HG03045 (cell line): ENCODE measurements around the gene NANOS2.
"Not testable (repeated sequence)": the region's sequence is repeated elsewhere in the genome, so short reads cannot be mapped to it uniquely, and the experiment has no call there.

Experiments
- ATAC-seq: cut with Tn5 transposase; IDR thresholded peaks from one replicate; pipeline ENCODE4 v1.9.1; 2021; ENCODE audit warnings: mild to moderate bottlenecking, moderate library complexity; ENCODE audit not compliant: unreplicated experiment

Gene NANOS2

DNA sequence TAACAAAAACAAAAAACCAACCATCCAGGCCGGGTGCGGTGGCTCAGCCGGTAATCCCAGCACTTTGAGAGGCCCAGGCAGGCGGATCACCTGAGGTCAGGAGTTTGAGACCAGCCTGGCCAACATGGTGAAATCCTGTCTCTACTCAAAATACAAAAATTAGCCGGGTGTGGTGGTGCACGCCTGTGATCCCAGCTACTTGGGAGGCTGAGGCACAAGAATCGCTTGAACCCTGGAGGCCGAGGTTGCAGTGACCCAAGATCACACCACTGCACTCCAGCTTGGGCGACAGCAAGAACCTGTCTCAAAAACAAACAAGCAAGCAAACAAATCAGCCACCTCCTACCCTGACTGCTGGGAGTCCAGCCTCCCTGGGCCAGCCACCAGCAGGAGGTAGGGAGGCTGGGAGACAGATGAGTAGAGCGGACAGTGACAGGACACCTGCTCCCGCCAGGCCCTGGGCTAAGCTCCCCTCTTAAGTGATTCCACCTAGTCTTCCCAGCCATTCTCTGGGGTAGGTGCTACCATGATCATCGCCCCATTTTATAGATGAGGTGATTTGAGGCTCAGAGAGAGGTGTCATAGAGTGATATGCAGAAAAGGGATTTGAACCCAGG is 18.5 kb downstream of the NANOS2 start:
- ATAC-seq, result not testable (repeated sequence)

DNA sequence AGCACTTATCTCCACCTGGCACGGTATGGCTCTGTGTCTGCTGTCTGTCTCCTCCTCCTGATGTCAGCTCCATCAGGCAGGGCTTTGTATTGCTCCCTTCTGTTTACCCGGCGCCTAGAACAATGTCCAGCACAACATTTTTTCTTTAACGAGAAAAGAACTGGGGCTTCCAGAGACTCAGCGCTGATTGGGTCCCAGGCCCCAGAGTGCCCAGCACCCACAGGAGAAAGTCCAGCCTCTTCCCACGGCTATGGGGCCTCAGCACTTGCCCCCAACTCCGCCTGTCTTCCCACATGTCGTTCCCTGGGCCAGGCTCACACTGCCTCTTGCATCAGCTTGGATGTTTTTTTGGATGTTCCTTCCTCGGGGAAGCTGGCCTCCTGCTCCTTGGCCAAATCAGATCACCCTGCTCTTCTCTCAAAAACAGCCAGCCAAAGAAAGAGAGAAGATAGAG is 19.0 kb downstream of the NANOS2 start:
- ATAC-seq, result no peak

DNA sequence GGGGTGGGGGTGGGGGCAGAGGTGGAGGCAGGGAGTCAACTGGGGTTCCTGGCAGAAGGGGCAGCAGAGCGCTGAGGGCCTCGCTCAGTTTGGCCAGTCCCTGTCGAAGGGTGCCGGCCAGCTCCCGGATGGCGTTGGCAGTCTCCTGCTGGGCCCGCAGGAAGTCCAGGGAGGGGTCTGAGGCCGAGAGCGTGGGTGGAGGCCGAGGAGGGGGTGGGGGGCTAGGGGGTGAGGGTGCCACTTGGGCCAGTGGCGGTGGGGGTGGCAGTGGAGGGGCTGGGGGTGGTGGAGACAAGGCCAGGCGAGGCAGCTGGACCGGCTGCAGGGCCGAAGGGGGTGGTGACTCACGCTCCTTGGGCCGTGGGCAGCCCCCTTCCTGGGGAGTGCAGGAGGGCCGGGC is 23.7 kb downstream of the NANOS2 start:
- ATAC-seq, result no peak

DNA sequence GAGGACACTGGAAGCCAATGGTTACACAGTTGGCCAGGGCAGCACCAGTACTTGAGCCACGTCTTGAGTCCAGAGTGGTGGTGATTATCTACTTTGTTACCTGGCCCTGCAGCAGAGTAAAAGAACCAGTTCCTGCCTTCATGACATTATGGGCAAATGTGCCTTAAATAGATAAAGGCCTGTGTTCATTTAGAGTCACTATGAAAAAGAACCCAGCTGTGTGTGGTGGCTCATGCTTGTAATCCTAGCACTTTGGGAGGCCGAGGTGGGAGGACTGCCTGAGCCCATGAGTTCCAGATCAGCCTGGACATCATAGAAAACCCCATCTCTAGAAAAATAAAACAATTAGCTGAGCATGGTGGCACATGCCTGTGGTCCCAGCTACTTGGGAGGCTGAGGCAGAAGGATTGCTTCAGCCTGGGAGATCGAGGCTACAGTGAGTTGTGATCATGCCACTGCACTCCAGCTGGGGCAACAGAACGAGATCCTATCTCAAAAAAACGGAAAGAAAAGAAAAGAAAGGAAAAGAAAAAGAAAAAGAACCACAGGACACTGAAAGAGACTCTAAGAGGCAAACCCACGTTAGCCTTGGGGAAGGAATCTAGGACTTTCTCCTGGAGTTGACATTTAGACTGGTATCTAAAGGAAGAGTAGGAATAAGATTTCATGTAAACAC is 25.2 kb downstream of the NANOS2 start:
- ATAC-seq, result no peak

DNA sequence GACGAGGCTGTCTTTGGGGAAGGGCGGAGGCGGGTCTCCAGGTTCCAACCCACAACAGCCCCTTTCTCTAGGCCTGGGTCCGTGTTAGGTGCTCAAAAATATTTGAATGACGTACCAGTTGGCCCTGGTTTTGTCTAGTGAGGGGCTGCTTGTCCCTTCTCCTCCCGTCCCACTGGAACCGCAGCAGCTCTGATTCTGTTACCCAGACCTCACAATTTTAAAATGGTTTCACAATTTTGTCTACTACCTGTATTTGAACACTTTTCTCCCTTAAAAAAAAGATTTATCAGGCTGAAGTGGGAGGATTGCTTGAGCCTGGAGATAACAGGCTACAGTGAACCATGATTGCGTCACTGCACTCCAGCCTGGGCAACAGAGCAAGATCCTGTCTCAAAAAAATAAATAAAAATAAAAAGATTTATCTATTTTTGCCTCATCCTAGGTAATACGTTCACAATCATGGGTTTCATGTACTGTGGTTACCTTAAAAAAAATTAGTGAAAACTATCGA is 27.3 kb downstream of the NANOS2 start:
- no peak for ATAC-seq

DNA sequence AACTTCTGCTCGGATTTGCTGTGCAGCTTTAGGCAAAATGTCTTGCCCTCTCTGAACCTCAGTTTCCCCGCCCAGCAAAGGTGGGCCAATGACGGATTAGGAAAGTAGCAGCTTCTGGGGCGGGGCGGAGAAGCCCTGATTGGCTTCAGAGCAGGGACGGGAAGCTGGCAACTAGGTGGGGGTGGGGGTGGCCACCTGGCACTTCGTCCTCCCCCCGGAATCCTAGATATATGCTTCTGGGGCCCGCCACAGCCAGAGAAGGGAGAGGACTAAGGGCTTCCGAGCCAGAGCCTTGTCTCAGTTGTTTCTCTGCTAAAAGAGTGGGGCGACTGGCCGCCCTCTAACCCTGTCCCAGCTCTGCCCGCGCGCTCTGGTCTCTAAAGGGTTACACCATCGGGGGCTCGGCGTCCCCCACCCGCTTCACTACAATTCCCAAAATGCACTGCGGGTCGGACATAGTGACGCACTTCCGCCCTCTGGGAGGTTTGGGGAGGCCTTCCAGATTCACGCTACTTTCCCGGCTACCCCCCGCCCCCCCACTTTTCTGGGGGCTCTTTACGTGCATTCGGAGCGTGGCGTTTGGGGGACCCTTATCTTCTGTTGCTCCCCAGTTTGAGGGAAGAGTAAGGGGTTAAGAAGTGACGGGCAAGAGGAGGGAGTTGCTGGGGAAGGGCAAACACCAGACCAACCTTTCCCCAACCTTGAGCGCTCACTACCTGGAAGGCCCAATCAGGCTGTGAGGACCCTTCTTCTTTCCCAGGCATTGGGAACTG is 28.0 kb downstream of the NANOS2 start:
- peak; percentile 52 for ATAC-seq

DNA sequence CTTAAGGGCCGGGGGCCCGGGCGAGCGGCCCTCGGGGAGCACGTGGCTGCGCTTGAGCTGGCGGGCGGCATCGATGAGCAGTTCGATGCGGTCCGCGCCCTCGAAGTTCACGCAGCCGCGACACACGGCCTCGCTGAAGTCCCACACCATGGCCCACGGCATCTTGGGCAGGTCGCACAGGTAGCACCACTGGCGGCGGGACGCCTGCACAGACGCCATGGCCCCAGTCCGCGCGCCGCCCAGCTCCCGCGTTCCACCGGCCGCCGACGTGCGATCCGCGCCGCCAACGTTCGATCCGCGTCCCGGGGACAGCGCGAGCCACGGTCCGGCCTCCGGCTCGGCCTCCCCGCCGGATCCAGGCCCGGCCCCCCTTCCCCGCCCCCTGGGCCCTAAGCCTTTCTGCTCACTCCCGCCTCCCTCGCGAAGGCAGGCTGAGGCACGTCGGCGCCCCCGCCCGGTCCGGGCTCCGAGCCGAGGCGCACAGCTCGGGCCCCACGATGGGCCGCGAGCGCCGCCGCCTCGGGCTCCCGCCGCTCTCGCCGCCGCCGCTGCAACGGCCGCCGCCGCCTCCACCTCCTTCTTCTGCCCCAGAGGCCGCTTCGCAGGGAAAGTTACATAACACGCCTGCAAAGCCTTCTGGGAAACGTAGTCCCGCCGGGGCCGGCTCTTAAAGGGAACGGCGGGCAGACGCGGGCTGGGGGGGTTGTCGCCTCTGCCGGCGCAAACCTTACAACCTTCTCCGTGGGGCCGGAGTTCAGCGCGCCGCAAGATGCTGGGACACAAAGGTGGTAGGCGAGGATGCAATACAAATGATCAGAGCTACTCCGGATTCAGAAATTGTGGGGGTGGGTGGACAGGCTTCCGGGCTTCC is 28.8 kb downstream of the NANOS2 start, which contains the start of gene IRF2BP1:
Gene IRF2BP1 (minus strand): TSS at position 586 of the 871 bp plus-strand sequence. CDS start 367 bp downstream, at position 219.
- ATAC-seq, result peak; percentile 42

DNA sequence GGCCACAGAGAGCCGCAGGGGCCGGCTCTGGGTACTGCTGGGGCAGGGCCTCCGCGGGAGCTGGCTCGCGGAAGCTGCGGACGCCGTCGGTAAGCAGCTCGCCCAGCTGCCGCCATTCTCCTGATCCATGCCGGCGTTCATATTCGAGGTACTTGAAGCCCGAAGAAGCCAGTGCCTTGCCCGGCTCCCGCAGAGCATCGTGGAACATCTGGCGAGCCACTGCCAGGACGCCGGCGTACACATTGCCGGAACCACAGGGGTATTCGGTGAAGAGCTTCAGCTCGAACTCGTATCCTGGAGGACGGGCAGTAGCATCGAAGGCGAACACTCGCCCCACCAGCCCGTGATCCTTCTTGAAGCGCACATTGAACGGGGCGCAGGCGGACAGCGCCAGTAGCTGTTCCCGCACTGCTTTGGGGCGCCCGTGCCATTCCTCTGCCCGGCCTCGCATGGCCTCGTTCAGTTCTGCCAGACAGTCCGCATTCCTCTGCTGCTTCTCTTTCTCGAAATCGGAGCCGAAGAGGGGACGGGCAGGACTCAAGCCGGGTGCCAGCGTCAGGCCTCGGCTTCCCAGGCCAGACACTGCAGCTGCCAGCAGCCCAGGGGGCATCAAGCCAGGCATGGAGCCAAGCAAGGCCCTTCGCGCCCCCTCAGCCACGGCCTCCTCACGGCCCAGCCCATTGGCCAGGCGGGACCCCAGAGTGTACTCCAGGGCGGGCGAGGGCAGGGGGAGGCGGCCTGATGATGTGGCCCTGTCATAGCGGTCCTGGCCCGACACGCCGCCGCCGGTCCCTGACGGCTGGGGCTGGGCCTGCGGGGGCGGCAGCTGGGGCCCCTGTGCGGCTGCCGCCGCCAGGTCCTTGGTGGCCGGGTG is 29.7 kb downstream of the NANOS2 start:
- ATAC-seq, result no peak

DNA sequence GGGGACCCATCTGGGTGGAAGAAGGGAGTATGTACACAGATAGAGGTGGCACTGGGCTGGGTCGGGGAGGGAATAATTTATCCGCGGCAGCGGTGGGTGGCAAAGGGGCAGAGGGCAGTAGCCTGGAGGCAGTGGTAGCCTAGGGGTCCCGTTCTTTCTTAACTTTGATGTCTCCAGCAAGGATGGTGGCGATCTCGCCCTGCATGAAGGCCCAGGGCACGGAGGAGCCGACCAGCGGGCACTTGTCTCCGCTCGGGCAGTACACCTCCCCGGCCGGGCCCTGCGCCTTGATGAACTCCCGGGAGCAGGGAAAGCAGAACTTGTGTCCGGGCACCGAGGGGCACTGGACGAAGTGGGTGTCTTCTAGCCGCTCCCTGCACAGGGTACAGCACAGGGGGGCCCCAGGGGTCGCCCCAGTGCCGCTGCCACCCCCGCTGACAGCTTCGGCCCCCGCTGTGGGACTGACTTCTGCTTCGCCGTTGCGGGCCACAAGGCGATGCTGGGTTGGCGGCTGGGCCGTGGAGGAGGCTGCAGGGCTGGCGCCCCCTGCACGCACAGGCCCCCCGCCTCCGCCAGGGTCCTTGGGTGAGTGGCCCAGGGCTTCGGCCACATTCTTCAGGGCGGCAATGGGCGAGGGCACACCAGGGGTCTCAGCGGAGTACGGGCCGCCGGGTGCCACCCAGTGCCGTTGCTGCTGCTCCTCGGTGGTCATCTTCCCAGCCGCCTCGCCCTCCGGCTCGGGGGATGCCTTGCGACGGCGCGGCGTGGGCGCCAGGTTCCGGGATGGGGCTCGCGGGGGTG is 30.5 kb downstream of the NANOS2 start:
- no peak for ATAC-seq

DNA sequence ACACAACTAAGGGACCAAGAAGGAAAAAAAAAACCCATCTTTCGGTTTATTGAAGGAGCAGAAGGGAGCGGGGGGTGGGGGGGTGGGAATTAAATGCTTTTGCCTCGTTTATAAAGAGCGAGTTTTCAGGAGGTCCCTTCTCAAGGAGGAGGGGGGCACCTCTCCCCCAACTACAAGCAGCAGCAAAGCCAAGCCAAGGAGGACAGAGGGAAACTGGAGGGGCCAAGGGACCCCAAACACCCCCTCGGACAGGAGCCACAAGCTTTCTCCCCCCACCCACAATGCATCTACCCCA is 31.0 kb downstream of the NANOS2 start:
- no peak for ATAC-seq

DNA sequence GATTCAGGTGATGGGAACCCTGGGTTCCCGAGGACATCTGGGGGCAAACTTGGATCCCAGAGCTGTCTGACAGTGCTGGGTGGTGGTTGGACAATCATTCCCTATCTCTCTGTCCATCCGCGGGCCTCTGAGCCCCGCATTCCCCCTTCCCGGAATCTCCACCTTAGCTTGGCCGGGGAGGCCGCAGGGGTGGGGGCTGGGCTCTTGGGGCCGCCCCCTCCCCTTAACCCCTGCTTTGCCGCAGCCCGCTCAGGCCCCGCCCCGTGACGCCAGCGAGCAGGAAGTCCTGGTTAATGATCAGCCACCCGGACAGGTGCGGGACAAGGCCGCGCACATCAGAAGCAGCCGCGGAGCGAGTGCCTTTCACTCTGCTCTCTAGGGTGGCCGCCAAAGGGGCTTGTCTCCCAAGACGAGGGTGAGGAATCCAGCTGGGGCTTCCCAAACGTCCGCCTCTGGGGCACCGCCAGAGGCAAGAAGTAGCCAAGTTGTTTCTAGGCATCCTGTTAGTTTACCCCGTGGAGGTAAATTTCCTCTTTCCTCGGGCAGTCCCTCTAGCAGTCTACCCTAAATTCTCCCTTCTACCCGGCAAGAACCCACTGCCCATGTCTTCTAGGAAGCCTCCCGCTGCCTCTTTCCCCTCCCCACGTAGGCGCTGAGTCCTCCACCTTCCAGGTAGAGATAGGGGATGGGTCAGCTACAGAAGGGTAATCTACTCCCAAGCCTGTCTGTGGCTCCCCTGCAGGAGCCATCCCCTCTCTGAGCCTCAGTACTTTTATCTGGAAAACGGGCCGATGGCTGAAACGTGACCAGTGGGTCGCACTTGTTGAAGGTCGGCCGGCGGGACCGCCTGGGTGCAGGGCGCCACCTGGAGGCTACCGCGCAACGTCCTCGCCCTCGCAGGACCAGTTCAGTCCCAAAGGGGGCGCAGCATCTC is 31.7 kb downstream of the NANOS2 start:
- ATAC-seq, result peak; percentile 29

DNA sequence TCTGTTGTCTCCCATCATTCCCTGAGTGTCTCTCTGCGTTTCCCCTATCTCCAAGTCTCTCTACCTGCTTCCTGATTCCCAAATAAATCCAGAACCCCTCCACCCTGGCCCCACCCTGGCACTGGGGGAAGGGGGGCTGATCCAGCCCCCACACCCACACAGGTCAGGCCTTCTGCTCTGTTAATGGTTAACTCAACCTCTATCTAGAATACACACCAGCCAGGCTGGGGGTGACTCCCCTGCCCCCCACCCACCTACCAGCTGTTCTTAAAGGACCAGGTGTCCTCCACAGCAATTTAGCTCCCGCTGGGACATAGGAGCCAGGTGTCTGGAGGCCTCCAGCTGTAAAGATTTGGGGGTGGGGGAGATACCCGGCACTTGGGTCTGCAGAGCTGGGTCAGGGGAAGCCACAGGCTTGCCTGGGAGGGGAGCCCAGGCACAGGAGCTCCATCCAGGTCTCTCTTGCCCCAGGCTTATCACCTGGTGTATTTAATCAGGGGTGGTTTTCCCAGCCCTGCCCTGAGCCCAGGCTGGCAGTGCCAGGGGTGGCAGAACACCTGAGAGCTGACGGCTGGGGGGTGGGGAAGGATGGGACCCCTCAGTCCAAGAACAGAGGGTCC is 32.6 kb downstream of the NANOS2 start:
- no peak for ATAC-seq

DNA sequence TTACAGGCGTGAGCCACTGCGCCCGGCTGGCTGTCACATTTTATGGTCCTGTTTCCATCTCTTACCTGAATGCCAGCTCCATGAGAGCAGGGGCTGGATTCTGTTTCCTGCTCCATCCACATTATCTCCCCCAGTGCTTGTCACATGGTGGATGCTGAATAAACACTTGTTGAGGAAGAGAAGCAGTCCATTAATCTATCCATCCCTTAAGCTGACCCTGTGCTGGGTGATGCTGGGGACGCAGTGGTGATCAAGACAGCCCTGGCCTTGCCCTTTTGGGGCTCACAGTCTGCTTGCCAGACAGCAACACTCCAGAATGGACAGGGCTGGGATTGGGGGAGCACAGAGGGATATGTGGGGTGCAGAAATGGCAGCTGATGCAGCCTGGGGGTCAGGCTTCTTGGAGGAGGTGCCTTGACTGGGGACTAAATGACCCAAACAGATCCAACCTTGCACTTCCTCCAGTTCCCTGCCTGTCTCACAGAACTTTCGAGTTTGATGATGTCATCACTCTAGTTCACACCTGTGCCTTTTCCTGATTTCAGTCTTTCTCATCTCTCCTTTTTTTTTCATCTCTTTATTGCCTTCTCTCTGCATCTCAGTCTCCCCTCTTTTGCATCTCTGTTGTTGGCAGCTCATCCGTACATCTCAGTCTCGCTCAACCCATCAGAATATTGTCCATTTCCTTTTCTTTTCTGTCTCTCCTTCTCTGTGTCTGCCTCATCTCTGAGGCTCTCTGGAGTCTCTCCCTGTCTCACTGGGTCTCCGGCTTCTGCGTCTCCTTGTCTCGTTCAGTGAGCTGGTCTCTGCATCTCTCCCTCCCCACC is 33.3 kb downstream of the NANOS2 start:
- ATAC-seq, result no peak

DNA sequence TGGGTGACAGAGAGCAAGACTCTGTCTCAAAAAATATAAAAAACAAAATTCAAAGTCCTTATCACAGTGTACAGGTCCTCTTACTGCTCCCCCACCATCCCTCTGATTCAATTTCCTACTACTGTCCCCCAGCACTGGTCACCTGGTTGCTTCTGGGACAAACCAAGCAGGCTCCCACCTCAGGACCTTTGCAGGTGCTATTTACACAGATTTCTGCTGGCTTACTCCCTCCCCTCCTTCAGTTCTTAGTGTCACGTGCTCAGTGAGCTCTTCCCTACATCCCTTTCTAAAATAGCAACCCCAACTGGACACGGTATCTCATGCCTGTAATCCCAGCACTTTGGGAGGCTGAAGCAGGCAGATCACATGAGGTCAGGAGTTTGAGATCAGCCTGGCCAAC is 34.6 kb downstream of the NANOS2 start:
- no peak for ATAC-seq

DNA sequence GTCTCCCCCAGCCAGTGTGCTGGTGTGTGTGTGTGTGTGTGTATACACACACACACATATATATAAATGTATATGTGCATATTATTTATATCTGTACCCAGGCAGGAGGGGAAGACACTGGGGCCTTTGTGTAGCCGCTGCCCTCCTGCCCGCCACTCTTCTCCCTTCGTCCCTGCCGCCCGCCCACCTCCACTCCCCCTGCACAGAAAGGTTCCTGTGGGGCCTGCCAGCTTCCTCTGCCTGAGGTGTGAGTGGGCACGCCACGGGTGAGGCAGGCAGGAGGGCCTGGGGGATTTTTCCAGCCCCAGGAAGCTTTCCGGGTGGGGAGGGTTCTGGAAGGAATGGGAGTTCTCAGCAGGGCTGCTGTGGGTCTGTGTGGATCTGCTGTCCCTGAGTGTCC is 35.5 kb downstream of the NANOS2 start:
- no peak for ATAC-seq

DNA sequence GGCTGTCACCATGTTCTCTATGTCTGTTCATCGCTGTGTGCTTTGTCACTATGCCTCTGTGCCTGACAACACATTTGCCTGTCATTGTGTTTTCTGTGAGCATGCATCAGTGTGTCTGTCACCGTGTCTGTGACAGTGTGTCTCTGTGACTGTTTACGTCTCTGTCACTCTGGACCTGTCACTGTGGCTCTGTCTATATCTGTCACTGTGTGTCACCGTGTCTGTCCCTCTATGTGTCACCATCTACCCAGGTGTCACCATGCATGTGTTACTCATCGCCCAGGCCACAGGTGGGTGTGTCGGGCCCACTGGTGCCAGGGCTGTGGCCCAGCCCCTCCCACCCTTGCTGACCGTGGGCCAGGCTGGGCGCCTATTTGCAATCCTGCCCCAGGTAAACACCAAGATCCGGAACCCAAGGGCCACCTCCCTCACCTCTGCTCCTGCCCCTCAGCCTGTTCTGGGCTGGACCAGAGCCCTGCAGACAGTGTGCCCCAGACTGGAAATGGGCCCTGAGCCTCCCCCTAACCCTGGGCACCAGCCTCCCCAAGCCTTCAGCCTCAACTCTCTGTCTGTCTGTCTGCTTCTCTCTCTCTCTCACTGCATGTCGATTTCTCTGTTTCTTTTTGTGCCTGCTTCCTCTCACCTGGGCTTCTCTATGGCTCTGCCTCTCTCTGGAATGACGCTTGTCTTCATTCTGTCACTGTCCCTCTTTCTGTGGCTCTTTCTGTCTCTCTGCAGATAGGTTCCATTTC is 36.4 kb downstream of the NANOS2 start:
- no peak for ATAC-seq
